Osteoblast (primary cell): ENCODE data around the gene ZNF441. TPM values are rescaled to one million over a fixed set of nuclear protein-coding genes. Genes with fewer than 3 reads are reported as not detected.
A peak's percentile ranks its signal among the peaks of the same experiment; 100 is the strongest.
"Not testable (repeated sequence)": the region's sequence is repeated elsewhere in the genome, so short reads cannot be mapped to it uniquely, and the experiment has no call there.

ENCODE experiments used
- DNase-seq: peaks from one replicate; pipeline ENCODE4 v3.0.0; 2011; ENCODE audit warnings: low spot score, mixed read lengths; ENCODE audit not compliant: insufficient read length; ENCODE audit errors: missing footprints
- H2AFZ ChIP-seq: 2 replicates; pipeline ENCODE4 v1.6.0; 2011; ENCODE audit warnings: mild to moderate bottlenecking, low read length
- H3K27ac ChIP-seq: 2 replicates; pipeline ENCODE4 v1.5.1; 2011; ENCODE audit warnings: mild to moderate bottlenecking, low read depth, low read length, moderate library complexity
- H3K27me3 ChIP-seq: 2 replicates; pipeline ENCODE4 v1.6.0; 2012; ENCODE audit warnings: mild to moderate bottlenecking, control low read depth, inconsistent platforms, low read length, moderate library complexity; ENCODE audit not compliant: insufficient read depth
- H3K36me3 ChIP-seq: 2 replicates; pipeline ENCODE4 v1.5.1; 2011; ENCODE audit warnings: mild to moderate bottlenecking, low read length, control low read depth, moderate library complexity; ENCODE audit not compliant: insufficient read depth
- H3K4me1 ChIP-seq: 2 replicates; pipeline ENCODE4 v1.5.1; 2011; ENCODE audit warnings: mild to moderate bottlenecking, low read length, control low read depth, moderate library complexity; ENCODE audit not compliant: insufficient read depth
- H3K4me2 ChIP-seq: 2 replicates; pipeline ENCODE4 v1.6.0; 2011; ENCODE audit warnings: mild to moderate bottlenecking, low read length; ENCODE audit not compliant: insufficient read depth
- H3K4me3 ChIP-seq: fragments of 200-600 bp; sonication (generic); 3 replicates; pipeline ENCODE4 v1.5.1; 2012; ENCODE audit warnings: mild to moderate bottlenecking, low read length, inconsistent platforms; ENCODE audit not compliant: insufficient read depth
- H3K79me2 ChIP-seq: 2 replicates; pipeline ENCODE4 v1.6.0; 2012; ENCODE audit warnings: mild to moderate bottlenecking, low read length, control low read depth, inconsistent platforms; ENCODE audit not compliant: insufficient read depth
- H3K9me3 ChIP-seq: 2 replicates; pipeline ENCODE4 v1.5.1; 2011; ENCODE audit warnings: low read depth, low read length, control low read depth
- H4K20me1 ChIP-seq: 2 replicates; pipeline ENCODE4 v1.6.0; 2012; ENCODE audit warnings: mild to moderate bottlenecking, low read length, control low read depth; ENCODE audit not compliant: insufficient read depth
- total RNA-seq: library from RNA; depleted of rRNA; stranded (reverse); fragments of >200 nt; gene quantifications from 2 replicates; pipeline ENCODE4 v1.2.3, GENCODE V29; 2012
- TF ChIP-seq, protein P1 (sequence below): IDR thresholded peaks from 2 replicates; pipeline ENCODE4 v1.5.1; 2011; ENCODE audit warnings: mild to moderate bottlenecking, low read depth, low read length, moderate library complexity; ENCODE audit errors: extremely low read depth

ZNF441 gene
- total RNA-seq, 1 donor = 11.6 TPM

DNA sequence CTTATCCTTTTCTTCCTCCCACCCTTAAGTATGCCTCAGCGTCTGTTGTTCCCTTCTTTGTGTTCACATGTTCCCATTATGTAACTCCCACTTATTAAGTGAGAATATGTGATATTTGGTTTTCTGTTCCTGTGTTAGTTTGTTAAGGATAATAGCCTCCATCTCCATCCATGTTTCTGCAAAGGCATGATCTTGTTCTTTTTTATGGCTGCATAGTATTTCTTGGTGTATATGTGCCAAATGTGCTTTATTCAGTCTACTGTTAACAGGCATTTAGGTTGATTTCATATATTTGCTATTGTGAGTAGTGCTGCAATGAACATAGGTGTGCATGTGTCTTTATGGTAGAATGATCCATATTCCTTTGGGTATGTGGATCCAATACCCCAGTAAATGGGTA, 3.2 kb upstream of the ZNF441 start:
- Histone ChIP-seq H3K27me3 (no peaks in the 10 kb centered on the region), H3K79me2 (peaks cover 14% of the 10 kb centered on the region), H3K9me3 (no peaks in the 10 kb centered on the region), H3K4me3 (no peak overlapping the region), H3K4me2 (no peak overlapping the region), H3K36me3 (no peaks in the 10 kb centered on the region), H2AFZ (no peak overlapping the region), H3K27ac (no peak overlapping the region), H3K4me1 (peaks cover 10% of the 10 kb centered on the region), H4K20me1 (peaks cover 3% of the 10 kb centered on the region)
- DNase-seq = no peak
- TF ChIP-seq, protein P1, sequence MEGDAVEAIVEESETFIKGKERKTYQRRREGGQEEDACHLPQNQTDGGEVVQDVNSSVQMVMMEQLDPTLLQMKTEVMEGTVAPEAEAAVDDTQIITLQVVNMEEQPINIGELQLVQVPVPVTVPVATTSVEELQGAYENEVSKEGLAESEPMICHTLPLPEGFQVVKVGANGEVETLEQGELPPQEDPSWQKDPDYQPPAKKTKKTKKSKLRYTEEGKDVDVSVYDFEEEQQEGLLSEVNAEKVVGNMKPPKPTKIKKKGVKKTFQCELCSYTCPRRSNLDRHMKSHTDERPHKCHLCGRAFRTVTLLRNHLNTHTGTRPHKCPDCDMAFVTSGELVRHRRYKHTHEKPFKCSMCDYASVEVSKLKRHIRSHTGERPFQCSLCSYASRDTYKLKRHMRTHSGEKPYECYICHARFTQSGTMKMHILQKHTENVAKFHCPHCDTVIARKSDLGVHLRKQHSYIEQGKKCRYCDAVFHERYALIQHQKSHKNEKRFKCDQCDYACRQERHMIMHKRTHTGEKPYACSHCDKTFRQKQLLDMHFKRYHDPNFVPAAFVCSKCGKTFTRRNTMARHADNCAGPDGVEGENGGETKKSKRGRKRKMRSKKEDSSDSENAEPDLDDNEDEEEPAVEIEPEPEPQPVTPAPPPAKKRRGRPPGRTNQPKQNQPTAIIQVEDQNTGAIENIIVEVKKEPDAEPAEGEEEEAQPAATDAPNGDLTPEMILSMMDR = no peak

DNA sequence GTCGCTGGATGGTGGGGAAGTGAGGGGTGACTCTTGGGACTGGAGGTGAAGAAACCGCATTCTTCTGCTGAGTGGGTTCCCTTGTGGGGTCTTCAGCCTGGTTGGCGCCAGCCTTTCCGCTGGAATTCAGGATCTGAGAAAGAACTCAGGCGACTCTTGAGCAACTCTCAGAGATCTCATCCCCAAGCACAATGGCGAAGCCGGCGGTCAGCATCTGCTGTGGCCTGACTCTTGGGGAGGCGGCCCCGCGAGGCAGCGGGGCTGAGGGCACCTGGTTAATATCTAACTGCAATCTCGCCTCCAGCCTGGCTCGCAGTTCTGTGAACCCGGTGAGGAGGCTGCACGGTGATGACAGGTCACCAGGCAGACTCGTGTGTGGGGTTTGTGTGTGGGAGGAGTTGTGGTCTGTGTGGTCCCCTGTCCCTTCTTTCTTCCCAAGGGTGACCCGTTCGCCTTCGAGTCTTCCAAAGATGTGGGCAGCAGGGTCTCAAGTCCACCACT, 883 bp downstream of the ZNF441 start:
- H4K20me1 ChIP-seq = peaks cover 4% of the 10 kb centered on the region
- H3K4me3 ChIP-seq = peak overlapping the region; percentile 83
- H2AFZ ChIP-seq = peak overlapping the region; percentile 100
- H3K79me2 ChIP-seq = peaks cover 43% of the 10 kb centered on the region
- H3K27me3 ChIP-seq = no peaks in the 10 kb centered on the region
- peaks cover 10% of the 10 kb centered on the region for H3K4me1 ChIP-seq
- peak overlapping the region; percentile 76 for H3K27ac ChIP-seq
- TF ChIP-seq, protein P1 = no peak
- H3K36me3 ChIP-seq = peaks cover 4% of the 10 kb centered on the region
- H3K9me3 ChIP-seq = peaks cover 3% of the 10 kb centered on the region
- peak; percentile 83 for DNase-seq
- peak overlapping the region; percentile 94 for H3K4me2 ChIP-seq

DNA sequence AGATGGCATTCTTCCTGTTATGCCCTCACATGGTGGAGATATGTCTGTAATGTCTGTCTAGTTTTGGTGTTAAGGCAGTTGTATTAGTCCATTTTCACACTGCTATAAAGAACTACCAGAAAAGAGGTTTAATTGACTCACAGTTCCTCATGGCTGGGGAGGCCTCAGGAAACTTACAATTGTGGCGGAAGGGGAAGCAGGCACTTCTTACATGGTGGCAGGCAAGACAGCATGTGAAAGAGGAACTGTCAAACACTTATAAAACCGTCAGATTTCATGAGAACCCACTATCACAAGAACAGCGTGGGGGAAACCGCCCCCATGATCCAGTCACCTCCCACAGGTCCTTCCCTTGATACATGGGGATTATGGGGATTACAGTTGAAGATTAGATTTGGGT, 3.2 kb downstream of the ZNF441 start:
- H3K4me1 ChIP-seq = peaks cover 10% of the 10 kb centered on the region
- TF ChIP-seq, protein P1 = no peak
- H3K9me3 ChIP-seq = peaks cover 3% of the 10 kb centered on the region

GRCh38 chr19:11771520-11771919, 4.7 kb downstream of the ZNF441 start:
- H3K27me3 ChIP-seq, H3K36me3 ChIP-seq, DNase-seq, H3K4me3 ChIP-seq, H3K4me2 ChIP-seq, H3K27ac ChIP-seq, H4K20me1 ChIP-seq, H3K4me1 ChIP-seq, H2AFZ ChIP-seq, H3K9me3 ChIP-seq: not testable (repeated sequence)
- peaks cover 61% of the 10 kb centered on the region for H3K79me2 ChIP-seq

More for the DNA sequence above, 3.2 kb downstream of the ZNF441 start:
- Histone ChIP-seq H3K79me2 (peaks cover 54% of the 10 kb centered on the region), H3K27ac (no peak overlapping the region), H2AFZ (no peak overlapping the region), H3K4me3 (no peak overlapping the region), H3K36me3 (peaks cover 4% of the 10 kb centered on the region), H4K20me1 (peaks cover 4% of the 10 kb centered on the region), H3K27me3 (no peaks in the 10 kb centered on the region), H3K4me2 (no peak overlapping the region)
- DNase-seq = no peak

DNA sequence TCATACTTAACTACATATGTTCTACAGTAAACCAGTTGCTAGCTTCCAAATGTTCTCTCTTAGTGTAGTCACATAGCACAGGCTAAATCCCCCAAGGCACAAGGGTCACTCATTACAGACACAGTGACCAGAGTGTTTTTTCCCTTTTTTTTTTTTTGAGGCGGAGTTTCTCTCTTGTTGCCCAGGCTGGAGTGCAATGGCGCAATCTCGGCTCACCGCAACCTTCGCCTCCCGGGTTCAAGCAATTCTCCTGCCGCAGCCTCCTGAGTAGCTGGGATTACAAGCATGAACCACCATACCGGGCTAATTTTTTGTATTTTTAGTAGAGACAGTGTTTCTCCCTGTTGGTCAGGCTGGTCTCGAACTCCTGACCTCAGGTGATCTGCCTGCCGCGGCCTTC, 9.9 kb downstream of the ZNF441 start:
- H3K4me1 ChIP-seq, H3K27ac ChIP-seq, H3K4me2 ChIP-seq, H2AFZ ChIP-seq, DNase-seq, H3K4me3 ChIP-seq, H4K20me1 ChIP-seq, H3K27me3 ChIP-seq: not testable (repeated sequence)
- peaks cover 42% of the 10 kb centered on the region for H3K9me3 ChIP-seq
- H3K79me2 ChIP-seq = peaks cover 24% of the 10 kb centered on the region
- peaks cover 40% of the 10 kb centered on the region for H3K36me3 ChIP-seq
